HepG2 (cell line): ENCODE data around the gene TRPT1. TPM values are rescaled to one million over a fixed set of nuclear protein-coding genes. Genes with fewer than 3 reads are reported as not detected.

Source experiments
- FOXA3 ChIP-seq: IDR thresholded peaks from 2 replicates; pipeline ENCODE4 v1.6.1; 2016; ENCODE audit warnings: missing genetic modification reagents, missing compliant biosample characterization
- GZF1 ChIP-seq: sonication (generic); formaldehyde crosslinking; IDR thresholded peaks from 2 replicates; pipeline ENCODE4 v1.5.1; 2020; ENCODE audit warnings: mild to moderate bottlenecking, missing genetic modification reagents
- HMG20B ChIP-seq: conservative IDR thresholded peaks from 2 replicates; pipeline ENCODE4 v1.6.1; 2016; ENCODE audit warnings: missing genetic modification reagents, missing compliant biosample characterization
- KAT7 ChIP-seq: IDR thresholded peaks from 2 replicates; pipeline ENCODE4 v1.6.1; 2018; ENCODE audit warnings: borderline replicate concordance, missing compliant biosample characterization
- MTERF4 ChIP-seq: sonication (generic); formaldehyde crosslinking; IDR thresholded peaks from 2 replicates; pipeline ENCODE4 v1.8.0; 2023; ENCODE audit warnings: mild to moderate bottlenecking, missing genetic modification reagents
- MXD4 ChIP-seq: IDR thresholded peaks from 2 replicates; pipeline ENCODE4 v1.6.1; 2016; ENCODE audit warnings: mild to moderate bottlenecking, missing biosample characterization, missing genetic modification reagents
- PCBP1 ChIP-seq: fragments of 200-400 bp; formaldehyde crosslinking; IDR thresholded peaks from 2 replicates; pipeline ENCODE4 v1.6.1; 2017; ENCODE audit warnings: mild to moderate bottlenecking, low read depth, low read length, borderline replicate concordance
- PRDM4 ChIP-seq: sonication (generic); formaldehyde crosslinking; IDR thresholded peaks from 2 replicates; pipeline ENCODE4 v1.9.0; 2021; ENCODE audit warnings: missing genetic modification reagents, borderline replicate concordance
- PTBP1 ChIP-seq: fragments of 200-400 bp; formaldehyde crosslinking; IDR thresholded peaks from 2 replicates; pipeline ENCODE4 v1.6.1; 2018; ENCODE audit warnings: low read length, low read depth; ENCODE audit not compliant: poor library complexity, severe bottlenecking
- RERE ChIP-seq: IDR thresholded peaks from 2 replicates; pipeline ENCODE4 v1.6.1; 2016; ENCODE audit warnings: low read depth, missing genetic modification reagents, missing compliant biosample characterization
- SRY ChIP-seq: sonication (generic); formaldehyde crosslinking; IDR thresholded peaks from 2 replicates; pipeline ENCODE4 v1.8.0; 2022; ENCODE audit warnings: mild to moderate bottlenecking, missing genetic modification reagents
- TIGD3 ChIP-seq: sonication (generic); formaldehyde crosslinking; IDR thresholded peaks from 2 replicates; pipeline ENCODE4 v1.5.1; 2020; ENCODE audit warnings: mild to moderate bottlenecking, missing genetic modification reagents, borderline replicate concordance
- ZBTB7A ChIP-seq: sonication (generic); formaldehyde crosslinking; IDR thresholded peaks from 2 replicates; pipeline ENCODE4 v1.8.0; 2022; ENCODE audit warnings: mild to moderate bottlenecking, missing genetic modification reagents
- ZFYVE20 ChIP-seq: sonication (generic); formaldehyde crosslinking; IDR thresholded peaks from 2 replicates; pipeline ENCODE4 v1.8.0; 2023; ENCODE audit warnings: low read depth, mild to moderate bottlenecking, moderate library complexity, missing genetic modification reagents, borderline replicate concordance
- ZNF143 ChIP-seq: sonication (generic); formaldehyde crosslinking; IDR thresholded peaks from 2 replicates; pipeline ENCODE4 v1.4.0; 2020; ENCODE audit warnings: missing genetic modification reagents
- ZNF605 ChIP-seq: sonication (generic); formaldehyde crosslinking; IDR thresholded peaks from 2 replicates; pipeline ENCODE4 v1.8.0; 2022; ENCODE audit warnings: mild to moderate bottlenecking, missing genetic modification reagents
- ZNF703 ChIP-seq: sonication (generic); formaldehyde crosslinking; IDR thresholded peaks from 2 replicates; pipeline ENCODE4 v1.5.1; 2020; ENCODE audit warnings: missing genetic modification reagents, mild to moderate bottlenecking, moderate library complexity, borderline replicate concordance
- ZNF777 ChIP-seq: sonication (generic); formaldehyde crosslinking; IDR thresholded peaks from 2 replicates; pipeline ENCODE4 v1.4.0; 2020; ENCODE audit warnings: missing genetic modification reagents
- polyA plus RNA-seq, 8 experiments: library from polyadenylated mRNA; depleted of rRNA in 3 of 8; stranded (reverse) in 7 of 8; unstranded in 1 of 8; fragments of >200 nt; fragmentation: Illumina TruSeq in 4 of 8; extraction: Trizol in 4 of 8; gene quantifications; 2 replicates each; pipeline versions ENCODE4 v1.2.1 to v1.2.3, GENCODE V29; 2011 to 2016; ENCODE audit warnings: low read depth in 4 of 8, missing spikeins in 1 of 8, mixed read lengths in 1 of 8; ENCODE audit not compliant: insufficient read depth in 1 of 8
- total RNA-seq, 5 experiments: library from RNA; depleted of rRNA; stranded (reverse); fragments of >200 nt; fragmentation: Illumina TruSeq; extraction: Trizol; gene quantifications; 2 replicates each; pipeline ENCODE4 v1.2.3, GENCODE V29; 2016; ENCODE audit warnings: low read depth in 1 of 5

The TRPT1 gene
- total and polyA plus RNA-seq, 2 of the 13 experiments (the other 11 are each of a cell fraction or from before 2014, with no cell fraction given) = 24.8 to 40.7 TPM

- TF ChIP-seq TIGD3 (CRISPR knock-in tag) (peak; percentile 90; the same call in 1 of the 2 replicates), ZBTB7A (no peak), ZNF605 (CRISPR knock-in tag) (peak; percentile 98), ZNF143 (CRISPR knock-in tag) (peak; percentile 34; the same call in 1 of the 2 replicates), GZF1 (CRISPR knock-in tag) (0 out of 2 replicates have a peak, but pooled peaks have one; percentile 55), PCBP1 (no peak), KAT7 (CRISPR knock-in tag) (no peak), MTERF4 (peak; percentile 99), ZFYVE20 (CRISPR knock-in tag) (peak; percentile 69; the same call in 1 of the 2 replicates), ZNF777 (CRISPR knock-in tag) (0 out of 2 replicates have a peak, but pooled peaks have one; percentile 31), ZNF703 (CRISPR knock-in tag) (peak; percentile 98), PRDM4 (CRISPR knock-in tag) (no peak), HMG20B (CRISPR knock-in tag) (0 out of 2 replicates have a peak, but pooled peaks have one; percentile 16), SRY (CRISPR knock-in tag) (peak; percentile 100), FOXA3 (CRISPR knock-in tag) (no peak; the same call in 1 of the 2 replicates), RERE (CRISPR knock-in tag) (no peak), PTBP1 (peak; percentile 68), MXD4 (CRISPR knock-in tag) (peak; percentile 91)
- TF ChIP-seq, all 625 proteins: peak for 399
Measured at GRCh38 chr11:64185175-64185692, 40.8 kb downstream of the TRPT1 start (continued).
